Neutrophil (primary cell): Measurements from ENCODE around the gene YY1.

Experiments
- H3K27ac ChIP-seq: fragments of 200-600 bp; sonication (generic); 2 replicates; pipeline ENCODE4 v1.5.1; 2016; ENCODE audit warnings: mild to moderate bottlenecking, moderate library complexity
- H3K27me3 ChIP-seq: fragments of 200-600 bp; sonication (generic); 2 replicates; pipeline ENCODE4 v1.6.0; 2016; ENCODE audit warnings: mild to moderate bottlenecking
- H3K36me3 ChIP-seq: fragments of 200-600 bp; sonication (generic); 2 replicates; pipeline ENCODE4 v1.5.1; 2017
- H3K4me1 ChIP-seq, 2 experiments: fragments of 200-600 bp in 1 of 2; sonication (generic) in 1 of 2; 1 replicate in 1 of 2; 2 replicates in 1 of 2; pipeline versions ENCODE4 v1.5.1 to v1.6.1; 2013 to 2016; ENCODE audit warnings: low read depth in 1 of 2, low read length in 1 of 2, mild to moderate bottlenecking in 1 of 2, moderate library complexity in 1 of 2; ENCODE audit not compliant: control insufficient read depth in 1 of 2, insufficient read depth in 1 of 2
- H3K4me3 ChIP-seq, 2 experiments: fragments of 200-600 bp in 1 of 2; sonication (generic) in 1 of 2; 1 replicate in 1 of 2; 2 replicates in 1 of 2; pipeline ENCODE4 v1.5.1; 2013 to 2016; ENCODE audit warnings: low read depth in 1 of 2, low read length in 1 of 2, mild to moderate bottlenecking in 1 of 2, moderate library complexity in 1 of 2
- H3K9me3 ChIP-seq: fragments of 200-600 bp; sonication (generic); 2 replicates; pipeline ENCODE4 v1.5.1; 2016
- CTCF ChIP-seq: fragments of 200-600 bp; sonication (generic); IDR thresholded peaks from 2 replicates; pipeline ENCODE4 v1.5.1; 2016; ENCODE audit warnings: antibody characterized with exemption

Gene YY1

DNA sequence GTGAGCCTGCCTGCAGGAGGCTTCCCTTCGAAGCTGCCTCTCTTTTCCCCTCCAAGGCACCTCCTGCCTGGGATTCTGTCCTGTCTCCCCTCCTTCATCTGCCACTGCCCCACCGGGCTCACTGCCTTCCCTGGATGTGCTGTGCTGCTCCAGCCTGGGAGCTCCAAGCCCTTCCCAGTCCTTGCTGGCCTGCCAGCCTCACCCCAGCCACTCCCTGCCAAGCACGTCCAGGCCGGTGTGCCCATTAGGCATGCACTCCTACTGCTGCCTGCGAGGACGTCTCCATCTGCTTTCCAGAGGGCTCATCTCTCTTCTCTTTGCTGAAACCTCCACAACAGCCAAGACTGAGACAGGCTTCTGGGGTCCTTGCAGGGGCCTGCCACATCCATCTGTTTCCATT is 75.8 kb downstream of the YY1 start:
- TF ChIP-seq CTCF, result no peak

GRCh38 chr14:100317389-100317788 is 78.4 kb downstream of the YY1 start:
- H3K27me3 ChIP-seq, result no peaks in the 10 kb centered on the region
- peak overlapping the region in 1 of 2 experiments; percentile 64 for H3K4me3 ChIP-seq
- no peaks in the 10 kb centered on the region for H3K9me3 ChIP-seq
- peaks cover 14 to 17% of the 10 kb centered on the region in 2 experiments for H3K4me1 ChIP-seq
- H3K27ac ChIP-seq, result peak overlapping the region; percentile 62
- no peaks in the 10 kb centered on the region for H3K36me3 ChIP-seq
- TF ChIP-seq CTCF, result no peak

More for the DNA sequence above, 75.8 kb downstream of the YY1 start:
- Histone ChIP-seq H3K4me1 (peaks cover 23 to 25% of the 10 kb centered on the region in 2 experiments), H3K4me3 (no peak overlapping the region), H3K27ac (no peak overlapping the region), H3K9me3 (no peaks in the 10 kb centered on the region), H3K36me3 (no peaks in the 10 kb centered on the region), H3K27me3 (no peaks in the 10 kb centered on the region)

GRCh38 chr14:100317912-100318808 is 79.2 kb downstream of the YY1 start:
- H3K36me3 ChIP-seq, result no peaks in the 10 kb centered on the region
- H3K27ac ChIP-seq, result peak overlapping the region; percentile 62
- H3K4me1 ChIP-seq, result peaks cover 9 to 12% of the 10 kb centered on the region in 2 experiments
- peak; percentile 87 for TF ChIP-seq CTCF
- H3K9me3 ChIP-seq, result no peaks in the 10 kb centered on the region
- H3K4me3 ChIP-seq, result peak overlapping the region; percentile 64 to 73
- no peaks in the 10 kb centered on the region for H3K27me3 ChIP-seq

DNA sequence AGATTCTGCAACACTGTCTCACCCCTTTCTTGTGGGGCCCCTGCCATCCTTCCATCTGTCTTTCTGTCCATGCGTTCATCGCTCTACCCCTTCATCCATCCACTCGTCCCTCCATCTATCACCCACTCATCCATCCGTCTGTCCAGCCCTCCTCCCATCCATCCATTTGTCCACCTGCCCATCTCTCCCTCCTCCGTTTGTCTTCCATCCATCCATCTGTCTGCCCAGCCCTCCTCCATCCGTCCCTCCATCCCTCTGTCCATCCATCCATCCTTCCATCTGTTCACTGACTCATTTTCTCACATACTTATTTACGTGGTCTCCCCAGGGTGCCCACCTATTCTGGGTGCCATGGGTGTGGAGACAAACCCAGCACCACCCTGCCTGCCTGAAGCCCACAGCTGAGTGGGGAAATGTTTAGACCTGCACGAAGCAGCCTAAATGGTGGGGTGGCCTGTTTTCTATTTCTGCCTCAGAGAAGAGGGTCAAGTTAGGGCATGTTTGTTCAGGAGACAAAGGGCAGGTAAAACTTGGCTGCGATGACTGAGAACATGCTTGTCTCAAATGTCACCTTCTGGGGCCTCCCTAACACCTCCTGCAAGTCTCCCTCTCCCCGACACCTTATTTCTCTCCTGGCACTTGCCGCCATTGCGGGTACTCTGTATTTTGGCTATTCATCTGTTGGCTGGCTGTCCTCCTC is 81.4 kb downstream of the YY1 start:
- no peak for TF ChIP-seq CTCF
- Histone ChIP-seq H3K4me1 (peaks cover 9 to 12% of the 10 kb centered on the region in 2 experiments), H3K4me3 (no peak overlapping the region), H3K9me3 (no peaks in the 10 kb centered on the region), H3K27ac (no peak overlapping the region), H3K27me3 (no peaks in the 10 kb centered on the region), H3K36me3 (no peaks in the 10 kb centered on the region)

- Histone ChIP-seq H3K4me3 (no peak overlapping the region), H3K9me3 (no peaks in the 10 kb centered on the region), H3K4me1 (peaks cover 9 to 12% of the 10 kb centered on the region in 2 experiments), H3K36me3 (no peaks in the 10 kb centered on the region), H3K27me3 (no peaks in the 10 kb centered on the region), H3K27ac (no peak overlapping the region)
- no peak for TF ChIP-seq CTCF
These were observed 82.7 kb downstream of the YY1 start for GRCh38 chr14:100321473-100322137.
